Thyroid gland (tissue), 4 donors: Measurements from ENCODE around the gene SLC12A5. TPM values are rescaled to one million over a fixed set of nuclear protein-coding genes. Genes with fewer than 3 reads are reported as not detected.

Experiments
- DNase-seq, 2 donors: peaks; one replicate each; pipeline ENCODE4 v3.0.0-alpha.2; 2019
- H3K27ac ChIP-seq, 3 donors: fragments of 200-600 bp; sonication (generic); 1 replicate in 2 of 3; 2 replicates in 1 of 3; pipeline ENCODE4 v1.5.1; 2016 to 2019; ENCODE audit warnings: mild to moderate bottlenecking in 1 of 3, moderate library complexity in 1 of 3
- H3K27me3 ChIP-seq: fragments of 200-600 bp; sonication (generic); one replicate; pipeline ENCODE4 v1.5.1; 2019
- H3K36me3 ChIP-seq, 2 donors: fragments of 200-600 bp; sonication (generic); one replicate each; pipeline ENCODE4 v1.5.1; 2016 to 2019
- H3K4me1 ChIP-seq, 2 donors: fragments of 200-600 bp; sonication (generic); one replicate each; pipeline ENCODE4 v1.5.1; 2017 to 2019
- H3K4me3 ChIP-seq, 3 donors: fragments of 200-600 bp; sonication (generic); replicated peaks in 1 of 3; 1 replicate in 2 of 3; 2 replicates in 1 of 3; pipeline ENCODE4 v1.5.1; 2016; ENCODE audit warnings: mild to moderate bottlenecking in 1 of 3
- H3K9me3 ChIP-seq: fragments of 200-600 bp; sonication (generic); one replicate; pipeline ENCODE4 v1.5.1; 2017
- POLR2A ChIP-seq, 2 donors: fragments of 450-650 bp; IDR thresholded peaks; one replicate each; pipeline ENCODE4 v1.6.1; 2017; ENCODE audit warnings: antibody characterized with exemption in 2 of 2, mild to moderate bottlenecking in 2 of 2, moderate library complexity in 1 of 2
- WGBS, 2 donors: methylation state at CpG; one replicate each; pipeline ENCODE4 v1.1.5; 2017; 5-methylcytosine and 5-hydroxymethylcytosine counted together
- intact Hi-C: fragments of 100-400 bp; cut with DNase I; formaldehyde crosslinking; loops from one replicate; pipeline ENCODE4 v1.15.1; 2023
- total RNA-seq, 4 donors: library from RNA; depleted of rRNA; stranded (reverse); fragments of >200 nt; gene quantifications; one replicate each; pipeline ENCODE4 v1.2.3, GENCODE V29; 2016
- TF ChIP-seq, protein P1 (sequence below), 6 experiments: fragments of 200-600 bp in 3 of 6; fragments of 450-650 bp in 3 of 6; sonication (generic) in 3 of 6; IDR thresholded peaks; one replicate each; pipeline ENCODE4 v1.5.1; 2016 to 2019; ENCODE audit warnings: antibody characterized with exemption in 6 of 6, mild to moderate bottlenecking in 2 of 6, inconsistent platforms in 1 of 6, moderate library complexity in 1 of 6

SLC12A5 gene
- total RNA-seq, 4 donors from 2014 or later: 1.6 TPM; not detected in 3

- intact Hi-C loops: no loop called here
- 41 to 48% methylated on average over 7 of the region's 7 CpGs for whole genome bisulfite sequencing, 2 donors
- DNase-seq: no peak
- Histone ChIP-seq H3K27me3 (no peaks in the 10 kb centered on the region), H3K9me3 (no peaks in the 10 kb centered on the region), H3K4me3 (no peak overlapping the region), H3K36me3 (no peaks in the 10 kb centered on the region), H3K4me1 (no peaks in the 10 kb centered on the region), H3K27ac (no peak overlapping the region)
- TF ChIP-seq POLR2A (IDR thresholded peaks at IDR 0.05): no peak
These were observed 14.5 kb downstream of the SLC12A5 start for GRCh38 chr20:46043556-46043955.

GRCh38 chr20:46044896-46045295, 15.9 kb downstream of the SLC12A5 start:
- DNase-seq: no peak
- no peaks in the 10 kb centered on the region for H3K27me3 ChIP-seq

GRCh38 chr20:46046588-46047310, 17.7 kb downstream of the SLC12A5 start:
- Histone ChIP-seq H3K27ac (no peak overlapping the region), H3K4me3 (no peak overlapping the region), H3K27me3 (no peaks in the 10 kb centered on the region), H3K36me3 (no peaks in the 10 kb centered on the region), H3K9me3 (no peaks in the 10 kb centered on the region), H3K4me1 (no peaks in the 10 kb centered on the region)
- intact Hi-C loops: no loop called here
- 79 to 87% methylated on average over 5 to 8 of the region's 8 CpGs for WGBS, 2 donors
- TF ChIP-seq, protein P1, sequence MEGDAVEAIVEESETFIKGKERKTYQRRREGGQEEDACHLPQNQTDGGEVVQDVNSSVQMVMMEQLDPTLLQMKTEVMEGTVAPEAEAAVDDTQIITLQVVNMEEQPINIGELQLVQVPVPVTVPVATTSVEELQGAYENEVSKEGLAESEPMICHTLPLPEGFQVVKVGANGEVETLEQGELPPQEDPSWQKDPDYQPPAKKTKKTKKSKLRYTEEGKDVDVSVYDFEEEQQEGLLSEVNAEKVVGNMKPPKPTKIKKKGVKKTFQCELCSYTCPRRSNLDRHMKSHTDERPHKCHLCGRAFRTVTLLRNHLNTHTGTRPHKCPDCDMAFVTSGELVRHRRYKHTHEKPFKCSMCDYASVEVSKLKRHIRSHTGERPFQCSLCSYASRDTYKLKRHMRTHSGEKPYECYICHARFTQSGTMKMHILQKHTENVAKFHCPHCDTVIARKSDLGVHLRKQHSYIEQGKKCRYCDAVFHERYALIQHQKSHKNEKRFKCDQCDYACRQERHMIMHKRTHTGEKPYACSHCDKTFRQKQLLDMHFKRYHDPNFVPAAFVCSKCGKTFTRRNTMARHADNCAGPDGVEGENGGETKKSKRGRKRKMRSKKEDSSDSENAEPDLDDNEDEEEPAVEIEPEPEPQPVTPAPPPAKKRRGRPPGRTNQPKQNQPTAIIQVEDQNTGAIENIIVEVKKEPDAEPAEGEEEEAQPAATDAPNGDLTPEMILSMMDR (IDR thresholded peaks at IDR 0.05): no peak
- TF ChIP-seq POLR2A (IDR thresholded peaks at IDR 0.05): no peak
- no peak for DNase-seq

More at GRCh38 chr20:46044896-46045295, 15.9 kb downstream of the SLC12A5 start:
- no peaks in the 10 kb centered on the region for H3K36me3 ChIP-seq
- no peak for TF ChIP-seq POLR2A (IDR thresholded peaks at IDR 0.05)
- TF ChIP-seq, protein P1 (IDR thresholded peaks at IDR 0.05): no peak
- no peaks in the 10 kb centered on the region for H3K9me3 ChIP-seq
- intact Hi-C loops: no loop called here
- H3K4me1 ChIP-seq: no peaks in the 10 kb centered on the region
- no peak overlapping the region for H3K4me3 ChIP-seq
- 53 to 77% methylated on average over 2 to 4 of the region's 6 CpGs for WGBS, 2 donors
- no peak overlapping the region for H3K27ac ChIP-seq

DNA sequence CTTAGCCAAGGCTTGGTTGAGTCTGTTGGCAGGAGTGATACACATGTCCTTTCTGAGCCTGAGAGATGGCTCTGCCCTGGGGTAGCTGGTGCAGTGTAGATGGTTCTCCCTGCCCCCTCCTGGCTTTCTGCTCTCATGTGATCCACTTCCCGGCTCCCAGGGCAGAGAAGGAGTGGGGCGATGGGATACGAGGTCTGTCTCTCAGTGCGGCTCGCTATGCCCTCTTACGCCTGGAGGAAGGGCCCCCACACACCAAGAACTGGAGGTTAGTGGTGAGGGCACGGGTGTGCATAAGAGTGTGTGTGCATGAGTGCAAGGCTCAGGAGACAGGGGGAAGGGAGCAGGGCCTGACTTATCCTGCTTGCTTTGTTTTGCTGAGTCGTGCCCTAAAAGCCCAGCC, 18.8 kb downstream of the SLC12A5 start:
- Histone ChIP-seq H3K9me3 (no peaks in the 10 kb centered on the region), H3K4me1 (no peaks in the 10 kb centered on the region), H3K36me3 (no peaks in the 10 kb centered on the region), H3K27ac (no peak overlapping the region), H3K4me3 (no peak overlapping the region), H3K27me3 (no peaks in the 10 kb centered on the region)
- no peak for DNase-seq
- intact Hi-C loops: no loop called here
- TF ChIP-seq, protein P1 (IDR thresholded peaks at IDR 0.05): no peak
- no peak for TF ChIP-seq POLR2A (IDR thresholded peaks at IDR 0.05)
- WGBS, 2 donors: 71 to 78% methylated on average over 7 to 8 of the region's 8 CpGs

- no peaks in the 10 kb centered on the region for H3K27me3 ChIP-seq
- H3K4me3 ChIP-seq: no peak overlapping the region
- TF ChIP-seq, protein P1 (IDR thresholded peaks at IDR 0.05): no peak
- no peak for TF ChIP-seq POLR2A (IDR thresholded peaks at IDR 0.05)
- WGBS, 2 donors: 85 to 91% methylated on average over 4 of the region's 4 CpGs
- DNase-seq: no peak
- no peak overlapping the region for H3K27ac ChIP-seq
- H3K4me1 ChIP-seq: no peaks in the 10 kb centered on the region
- intact Hi-C loops: no loop called here
- no peaks in the 10 kb centered on the region for H3K9me3 ChIP-seq
- H3K36me3 ChIP-seq: no peaks in the 10 kb centered on the region
These were observed 20.2 kb downstream of the SLC12A5 start for GRCh38 chr20:46049190-46049589.
